Hepatic stellate cell (primary cell): ENCODE results near the gene OSGEP.

Experiments used
- DNase-seq: peaks from one replicate; pipeline ENCODE4 v3.0.0; 2011; ENCODE audit warnings: low spot score

The OSGEP gene

DNA sequence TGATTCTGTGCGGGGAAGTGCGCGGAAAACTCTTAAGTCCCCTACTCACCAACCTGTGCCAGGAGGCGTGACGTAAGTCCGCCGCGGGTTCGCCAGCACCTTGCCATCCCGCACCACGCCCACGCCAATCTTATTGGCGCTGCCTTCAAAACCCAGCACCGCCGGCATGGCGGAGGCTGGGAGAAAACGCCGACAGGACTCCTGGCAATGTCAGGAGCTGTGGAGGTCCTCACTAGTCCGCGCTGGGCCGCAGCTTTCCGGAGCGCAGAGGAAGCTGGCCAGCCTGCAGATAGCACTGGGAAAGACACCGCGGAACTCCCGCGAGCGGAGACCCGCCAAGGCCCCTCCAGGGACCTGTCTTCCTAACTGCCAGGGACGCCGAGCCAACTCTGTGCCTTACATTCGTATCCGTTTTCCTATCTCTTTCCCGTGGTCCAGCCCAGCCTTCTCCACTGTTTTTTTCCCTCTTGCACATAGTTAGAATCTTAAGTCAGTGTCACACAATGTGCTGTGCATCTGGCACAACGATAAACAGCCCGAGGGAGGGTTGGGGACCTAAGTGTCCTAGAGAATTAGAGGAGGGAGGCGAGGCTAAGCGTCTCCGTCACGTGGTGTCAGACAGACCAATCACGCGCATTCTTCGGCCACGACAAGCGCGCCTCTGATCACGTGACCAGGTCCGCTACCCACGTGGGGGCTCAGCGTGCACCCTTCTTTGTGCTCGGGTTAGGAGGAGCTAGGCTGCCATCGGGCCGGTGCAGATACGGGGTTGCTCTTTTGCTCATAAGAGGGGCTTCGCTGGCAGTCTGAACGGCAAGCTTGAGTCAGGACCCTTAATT lies at the start of gene OSGEP, which contains the start of gene APEX1:
TSS of gene OSGEP (minus strand) at position 297 of the 839 bp plus-strand sequence. CDS start at position 168, 129 bp downstream.
TSS of gene APEX1 (plus strand) at position 711 of the 839 bp plus-strand sequence. CDS start 420 bp downstream, outside the sequence.
- DNase-seq = peak; percentile 99

DNA sequence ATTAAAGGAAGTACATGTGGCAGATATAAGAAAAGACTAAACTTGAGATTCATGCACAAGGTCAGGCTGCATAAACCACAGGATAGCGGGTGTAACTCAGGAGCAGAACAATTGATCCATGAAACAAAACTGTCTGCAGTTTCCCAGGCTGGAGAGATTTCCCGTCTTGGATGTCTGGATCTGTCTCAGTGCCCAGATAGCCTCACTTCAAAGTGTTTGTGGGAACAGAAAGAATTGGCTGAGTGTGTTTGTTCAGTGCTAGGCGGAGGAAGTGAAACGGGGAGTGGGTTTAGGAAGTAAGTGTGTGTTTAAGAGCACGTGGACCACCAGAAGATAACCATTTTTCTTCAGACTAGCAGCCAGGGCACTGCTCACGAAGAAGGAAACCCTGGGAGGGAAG lies 49.3 kb upstream of the OSGEP start:
- no peak for DNase-seq

DNA sequence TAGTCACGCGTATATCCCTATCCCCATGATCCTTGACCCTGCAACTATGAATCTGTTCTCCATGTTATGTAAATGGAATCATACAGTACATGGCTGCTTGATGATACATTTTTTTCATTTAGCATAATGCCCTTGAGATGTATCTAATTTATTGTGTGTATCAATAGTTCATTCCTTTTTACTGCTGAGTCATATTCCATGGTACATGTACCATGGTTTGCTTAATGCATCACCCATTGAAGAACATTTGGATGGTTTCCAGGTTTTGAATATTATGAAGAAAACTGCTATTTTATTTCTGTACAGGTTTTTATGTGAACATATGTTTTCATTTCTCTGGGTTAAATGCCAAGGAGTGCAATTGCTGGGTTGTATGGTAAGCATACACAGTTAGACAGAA lies 46.7 kb upstream of the OSGEP start:
- DNase-seq = no peak

DNA sequence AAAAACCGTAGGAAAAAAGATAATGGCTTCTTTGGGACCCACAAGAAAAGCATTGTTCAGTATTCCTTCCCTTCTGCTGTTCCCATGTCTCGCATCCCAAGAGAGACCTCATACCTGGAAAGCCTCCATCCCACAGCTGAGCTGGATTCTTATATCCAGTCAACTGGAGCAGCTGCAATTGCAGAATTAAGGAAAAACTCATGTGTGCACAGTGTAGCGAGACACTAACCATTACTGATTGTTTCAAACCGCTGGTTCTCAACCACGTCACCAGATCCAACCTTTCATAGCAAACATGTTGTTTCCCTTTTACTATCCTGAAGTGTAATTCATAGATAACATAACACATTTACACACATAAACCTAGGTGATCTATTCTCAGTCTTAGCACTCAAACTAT lies 45.3 kb upstream of the OSGEP start:
- DNase-seq = no peak

GRCh38 chr14:20499108-20499507 lies 44.5 kb upstream of the OSGEP start:
- DNase-seq = no peak

DNA sequence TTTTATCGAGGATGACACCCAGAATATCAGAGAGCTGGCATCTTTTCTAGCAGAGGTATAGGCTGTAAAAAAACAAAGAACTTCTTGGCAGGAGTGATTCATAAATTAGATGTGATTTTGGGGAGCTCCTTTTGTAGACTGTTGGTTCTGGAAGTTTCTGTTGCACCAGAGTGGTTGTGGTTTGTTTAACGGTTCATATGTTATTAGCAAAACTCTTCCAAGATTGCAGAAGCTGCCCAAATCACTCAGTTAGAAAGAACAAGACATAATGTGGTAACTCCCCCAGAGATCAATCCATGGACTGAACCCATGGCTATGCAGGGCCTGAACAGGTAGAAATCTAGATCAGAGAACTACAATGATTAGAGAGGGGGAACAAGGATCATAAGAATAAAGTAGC lies 44.0 kb upstream of the OSGEP start:
- DNase-seq = no peak

GRCh38 chr14:20494935-20495766 lies 40.5 kb upstream of the OSGEP start:
- no peak for DNase-seq

DNA sequence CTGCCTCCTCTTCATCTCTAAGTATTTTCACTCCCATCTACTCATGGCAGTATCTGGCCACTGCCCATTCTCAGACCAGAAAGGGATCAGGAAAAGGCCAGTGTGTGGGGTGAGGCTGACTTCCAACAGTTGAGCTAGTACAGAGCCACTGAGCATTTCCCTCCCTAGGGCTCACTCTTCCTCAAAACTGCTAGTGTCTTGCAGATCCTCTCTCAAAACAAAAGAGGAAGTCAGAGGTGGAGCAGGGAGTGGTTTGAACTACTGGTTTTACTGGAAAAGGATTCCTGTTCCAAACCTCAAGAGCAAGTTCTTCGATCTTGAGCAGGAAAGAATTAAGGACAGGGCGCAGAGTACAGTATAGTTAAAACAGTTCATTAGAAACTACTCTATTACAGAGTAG lies 39.0 kb upstream of the OSGEP start:
- no peak for DNase-seq

DNA sequence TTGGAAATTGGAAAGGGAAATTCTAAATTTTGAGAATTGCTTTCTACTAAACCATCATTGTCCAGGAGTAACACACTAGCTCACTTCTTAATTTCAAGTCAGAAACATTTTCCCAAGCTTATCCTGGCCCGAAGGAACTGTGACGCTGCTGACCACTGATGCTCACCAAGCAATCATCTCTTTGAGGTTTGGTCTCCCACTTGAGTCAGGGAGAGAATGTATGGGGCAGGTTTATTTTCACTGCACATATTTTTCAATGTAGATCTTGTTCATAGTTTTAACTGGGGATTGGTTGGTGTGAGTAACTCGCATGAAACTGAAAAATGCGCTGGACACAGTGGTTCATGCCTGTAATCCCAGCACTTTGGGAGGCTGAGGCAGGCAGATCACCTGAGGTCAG lies 37.9 kb upstream of the OSGEP start:
- peak; percentile 79 for DNase-seq

DNA sequence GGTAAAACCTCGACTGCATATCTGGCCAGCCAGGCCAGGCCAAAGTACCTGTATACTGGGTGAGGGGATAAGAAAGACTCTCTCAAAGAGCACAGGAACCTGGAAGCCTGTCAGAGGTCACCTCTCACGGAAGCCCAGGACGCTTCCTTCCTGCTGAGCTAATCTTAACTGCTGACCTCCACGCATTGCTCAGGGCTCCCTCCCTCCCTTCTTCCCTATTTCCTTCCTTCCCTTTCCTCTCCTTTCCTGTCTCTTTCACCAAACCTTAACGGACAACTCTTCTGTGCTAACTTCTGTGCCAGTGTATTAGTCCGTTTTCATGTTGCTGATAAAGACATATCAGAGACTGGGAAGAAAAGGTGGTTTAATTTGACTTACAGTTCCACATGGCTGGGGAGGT lies 36.0 kb upstream of the OSGEP start:
- DNase-seq = no peak

- DNase-seq = no peak
Observed at GRCh38 chr14:20489093-20489994, 34.7 kb upstream of the OSGEP start.

GRCh38 chr14:20487396-20487725 lies 32.7 kb upstream of the OSGEP start:
- no peak for DNase-seq

DNA sequence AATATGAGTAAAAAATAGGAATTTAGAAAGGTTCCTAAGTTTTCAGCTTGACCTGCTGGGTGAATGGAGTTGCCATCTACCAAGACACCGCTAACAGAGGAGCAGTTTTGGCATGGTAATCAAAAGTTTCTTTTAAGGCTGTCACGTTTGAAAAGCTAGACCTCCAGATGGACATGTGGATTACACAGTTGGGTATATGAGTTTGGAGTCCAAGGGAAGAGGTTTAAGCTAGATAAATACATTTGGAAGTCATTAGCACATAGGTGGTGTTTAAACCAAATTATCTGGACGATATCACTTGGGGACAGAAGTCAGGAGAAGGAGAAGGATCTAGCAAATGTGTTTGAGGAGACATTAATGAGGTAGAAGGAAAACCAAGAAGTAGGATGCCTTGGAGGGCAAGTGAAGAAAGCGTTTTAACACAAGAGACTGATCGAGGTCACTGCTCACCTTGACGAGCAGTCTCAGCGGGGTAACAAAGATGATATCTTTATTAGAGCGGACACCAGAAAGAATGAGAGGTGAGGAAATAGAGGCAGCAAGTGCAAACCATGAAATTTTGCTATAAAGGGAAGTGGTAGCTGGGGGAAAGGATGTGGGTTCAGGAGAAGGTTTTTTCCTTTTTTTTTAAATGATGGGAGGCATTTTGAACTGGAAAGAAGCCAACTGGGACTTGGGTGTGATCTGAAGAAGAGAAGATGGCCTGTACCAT lies 32.2 kb upstream of the OSGEP start:
- no peak for DNase-seq

GRCh38 chr14:20485900-20486299 lies 31.3 kb upstream of the OSGEP start:
- no peak for DNase-seq

- DNase-seq = no peak
Observed at GRCh38 chr14:20482382-20482781, 27.8 kb upstream of the OSGEP start.

DNA sequence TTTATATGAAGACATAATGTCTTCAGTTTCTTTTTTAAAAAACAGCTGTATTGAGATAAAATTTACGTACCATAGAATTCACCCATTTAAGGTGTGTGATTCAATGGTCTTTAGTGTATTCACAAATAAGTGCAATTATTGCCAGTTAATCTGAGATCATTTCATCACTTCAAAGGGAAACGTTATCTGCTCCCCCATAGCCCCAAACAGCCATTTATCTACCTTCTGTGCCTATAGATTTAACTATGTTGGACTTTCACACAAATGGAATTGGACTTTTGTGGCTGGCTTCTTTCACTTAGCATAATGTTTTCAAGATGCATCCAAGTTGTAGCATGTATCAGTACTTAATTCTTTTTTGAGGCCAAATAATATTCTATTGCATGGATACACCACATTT lies 24.3 kb upstream of the OSGEP start:
- no peak for DNase-seq

GRCh38 chr14:20477211-20477876 lies 22.7 kb upstream of the OSGEP start:
- DNase-seq = peak; percentile 57

DNA sequence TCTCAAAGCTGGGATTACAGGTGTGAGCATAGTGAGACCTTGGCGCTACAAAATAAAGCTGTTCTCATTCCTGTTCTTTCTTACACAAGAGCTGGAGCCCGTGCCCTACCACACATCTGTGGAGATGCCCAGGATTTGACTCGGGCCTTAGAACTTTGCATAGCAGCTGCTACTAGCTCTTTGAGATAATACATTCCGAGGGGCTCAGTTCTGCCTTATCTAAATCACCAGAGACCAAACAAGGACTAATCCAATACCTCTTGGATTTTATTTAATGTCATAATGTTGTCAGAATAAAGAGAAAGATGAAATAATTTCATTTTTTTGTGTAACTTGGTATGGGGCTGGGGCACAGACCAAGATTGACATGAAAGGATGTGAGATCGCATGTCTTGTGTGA lies 22.2 kb upstream of the OSGEP start:
- DNase-seq = no peak

DNA sequence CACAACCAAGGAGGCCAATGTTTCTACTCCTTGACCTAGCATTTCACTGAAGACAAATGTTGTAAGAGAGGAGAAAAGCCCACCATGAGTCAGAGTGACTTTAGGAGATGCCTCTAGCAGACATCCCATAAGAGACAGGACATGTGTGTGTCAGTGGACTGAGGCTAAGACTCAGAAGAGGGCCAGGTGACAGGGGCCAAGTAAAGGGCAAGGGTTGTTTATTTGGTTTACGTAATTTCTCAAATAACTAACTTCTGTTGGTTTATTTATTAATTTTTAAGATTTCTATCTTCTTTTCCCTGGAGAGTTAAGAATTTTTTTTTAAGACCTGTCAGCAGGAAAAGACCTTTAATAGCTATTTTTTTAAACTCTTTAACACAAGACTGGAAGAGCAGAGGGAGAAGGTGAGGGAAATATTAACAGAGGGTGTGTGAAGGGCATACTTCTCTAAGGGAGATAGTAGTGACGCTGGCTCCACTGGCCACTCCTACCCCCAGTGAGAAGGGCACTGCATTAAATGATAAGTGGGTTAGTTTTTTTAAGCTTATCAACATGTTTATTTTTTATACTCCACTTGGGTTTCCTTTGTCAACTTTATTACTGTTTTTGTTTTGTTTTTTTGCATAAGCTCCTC lies 18.0 kb upstream of the OSGEP start:
- DNase-seq = no peak

- DNase-seq = no peak
Observed at GRCh38 chr14:20470603-20470901, 15.9 kb upstream of the OSGEP start.
